ENCODE measurements around the gene MCOLN3. TPM values are rescaled to one million over a fixed set of nuclear protein-coding genes. Genes with fewer than 3 reads are reported as not detected.

Gene MCOLN3
- 1.9 and 3.0 TPM in 2 replicates for total RNA-seq (2014; rRNA removed)
- polyA plus RNA-seq (2012) = 0.49 TPM

GRCh38 chr1:85048296-85049064 lies at the start of gene MCOLN3:
TSS of gene MCOLN3 (minus strand) at chr1:85048500. CDS start at chr1:85045360, 3,140 bp downstream.
- no peak for DNase-seq (ENCODE audit: low read depth)

DNA sequence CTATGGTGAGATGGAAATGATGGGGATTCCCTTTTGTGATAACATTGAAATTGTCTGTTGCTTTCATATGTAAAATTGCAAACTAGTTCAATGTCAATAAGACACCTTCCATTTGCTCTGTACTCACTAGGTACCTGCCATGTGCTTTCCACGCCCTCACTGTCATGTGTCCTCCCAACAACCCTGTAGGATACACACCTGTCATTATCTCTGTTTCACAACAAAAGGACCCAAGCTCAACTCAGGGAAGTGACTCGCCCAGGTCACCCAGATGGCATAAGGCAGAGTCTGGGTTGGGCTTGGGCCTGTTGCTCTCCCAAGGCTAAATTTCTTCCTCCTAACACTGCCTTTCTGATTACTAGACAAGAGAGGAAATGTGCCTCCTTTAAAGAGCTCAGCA lies 45.3 kb upstream of the MCOLN3 start:
- no peak for DNase-seq (ENCODE audit: low read depth)

DNA sequence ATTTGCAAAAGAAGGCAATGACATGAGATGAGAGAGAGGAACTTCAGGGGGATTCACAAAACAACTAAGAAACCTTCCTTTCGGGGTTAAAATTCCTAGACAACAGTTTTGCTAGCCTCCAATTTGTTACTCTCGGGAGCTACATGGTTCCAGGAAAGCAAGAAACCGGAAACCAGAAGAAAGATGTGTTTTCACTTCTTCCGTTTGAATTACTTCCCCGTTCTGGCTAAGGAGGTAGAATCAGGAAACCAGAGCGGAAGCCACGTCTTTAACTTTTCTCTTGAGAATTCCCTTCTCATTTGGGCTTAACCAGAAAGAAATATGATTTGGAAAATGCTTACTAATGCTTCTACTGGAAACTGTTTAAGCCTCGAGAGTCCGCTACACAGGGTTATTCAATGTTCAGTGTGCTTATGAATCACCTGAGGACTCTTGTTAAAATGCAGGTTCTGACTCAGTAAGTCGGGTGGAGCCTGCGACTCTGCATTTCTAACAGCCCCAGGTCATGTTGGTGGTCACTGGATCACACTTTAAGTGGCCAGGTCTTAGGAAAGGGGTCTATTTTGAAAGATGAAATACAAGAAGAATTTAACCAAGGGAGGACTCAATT lies 43.5 kb upstream of the MCOLN3 start:
- peak; percentile 13 for DNase-seq (ENCODE audit: low read depth)

- DNase-seq (ENCODE audit: low read depth) = no peak
These were observed 41.9 kb upstream of the MCOLN3 start for GRCh38 chr1:85090225-85090624.

GRCh38 chr1:85089203-85089602 lies 40.9 kb upstream of the MCOLN3 start:
- DNase-seq (ENCODE audit: low read depth) = no peak

DNA sequence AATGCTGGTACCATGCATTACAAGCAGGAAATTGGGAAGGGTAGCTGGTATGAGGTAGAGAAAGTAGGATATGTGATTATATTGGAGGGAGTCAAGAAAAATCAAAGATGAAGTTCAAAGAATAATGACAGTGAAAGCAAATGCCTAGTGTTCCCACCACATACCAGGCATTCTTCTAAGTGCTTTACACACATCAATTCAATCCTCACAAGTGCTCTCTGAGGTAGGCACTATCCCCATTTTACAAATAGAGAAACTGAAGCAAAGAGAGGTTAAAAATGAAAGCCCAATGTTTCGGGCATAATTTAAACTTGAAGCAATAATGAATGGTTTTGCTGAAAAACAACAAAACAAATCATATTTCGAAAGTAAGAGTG lies 40.1 kb upstream of the MCOLN3 start:
- DNase-seq (ENCODE audit: low read depth) = no peak

GRCh38 chr1:85087659-85088407 lies 39.5 kb upstream of the MCOLN3 start:
- peak; percentile 40 for DNase-seq (ENCODE audit: low read depth)

DNA sequence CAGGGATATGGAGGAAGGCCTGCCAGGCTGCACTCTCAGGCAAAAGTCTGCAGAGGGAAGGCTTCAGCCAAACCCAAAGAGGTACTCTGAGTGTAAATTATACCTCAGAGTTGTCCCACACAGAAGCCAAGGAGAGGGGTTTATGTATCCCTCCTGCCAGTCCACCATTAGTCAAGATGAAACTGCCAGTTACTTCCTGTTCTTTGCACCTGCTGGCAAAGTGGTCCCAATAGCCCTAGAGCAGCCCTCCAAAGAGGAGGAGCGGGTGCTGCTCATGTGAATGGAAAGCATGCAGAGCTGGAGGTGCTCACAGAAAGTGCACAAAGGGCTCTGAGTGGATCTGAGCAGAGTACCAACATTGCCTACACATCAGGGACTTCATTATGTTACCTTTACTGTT lies 37.1 kb upstream of the MCOLN3 start:
- DNase-seq (ENCODE audit: low read depth) = no peak

GRCh38 chr1:85078903-85079302 lies 30.6 kb upstream of the MCOLN3 start:
- peak; percentile 50 for DNase-seq (ENCODE audit: low read depth)

GRCh38 chr1:85074365-85074964 lies 26.2 kb upstream of the MCOLN3 start:
- DNase-seq (ENCODE audit: low read depth) = no peak

GRCh38 chr1:85070972-85071492 lies 22.7 kb upstream of the MCOLN3 start:
- DNase-seq (ENCODE audit: low read depth) = no peak

DNA sequence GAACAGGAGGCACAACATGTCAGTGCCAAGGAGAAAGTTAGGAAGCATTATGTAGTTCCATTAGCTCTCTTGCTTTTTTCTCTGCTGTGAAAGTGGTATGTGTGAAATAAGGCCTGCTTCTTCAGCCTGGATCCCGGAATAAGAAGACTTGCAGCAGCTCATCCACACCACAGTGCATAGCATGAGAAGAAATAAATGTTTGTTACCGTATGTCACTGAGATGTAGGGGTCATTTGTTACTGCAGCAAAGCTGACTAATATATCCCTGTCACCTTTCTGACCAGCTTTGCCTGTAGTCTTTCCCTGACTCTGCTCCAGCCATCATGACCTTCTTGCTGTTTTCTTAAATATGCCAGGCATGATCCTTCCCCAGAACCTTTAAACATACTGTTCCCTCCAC lies 20.5 kb upstream of the MCOLN3 start:
- no peak for DNase-seq (ENCODE audit: low read depth)

DNA sequence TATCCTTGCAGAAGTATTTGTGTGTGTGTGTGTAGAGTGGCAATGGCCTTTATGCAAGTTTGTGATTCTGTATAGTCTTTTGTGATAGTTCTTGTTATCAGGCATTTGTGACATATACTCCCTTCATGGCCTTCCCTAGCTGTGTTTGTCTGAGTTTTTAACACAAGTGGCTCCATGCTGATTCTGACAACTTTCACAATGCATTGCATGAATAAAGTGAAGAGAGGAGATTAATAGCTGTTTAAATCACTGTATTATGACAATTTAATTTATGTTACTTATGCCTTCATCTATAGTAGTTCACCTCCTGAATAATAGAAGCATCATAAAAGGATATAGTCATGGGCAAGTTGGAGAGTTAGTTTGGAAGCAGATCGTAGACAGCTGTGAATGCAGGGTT lies 17.2 kb upstream of the MCOLN3 start:
- DNase-seq (ENCODE audit: low read depth) = no peak

- DNase-seq (ENCODE audit: low read depth) = no peak
These were observed 14.2 kb upstream of the MCOLN3 start for GRCh38 chr1:85062425-85063026.

DNA sequence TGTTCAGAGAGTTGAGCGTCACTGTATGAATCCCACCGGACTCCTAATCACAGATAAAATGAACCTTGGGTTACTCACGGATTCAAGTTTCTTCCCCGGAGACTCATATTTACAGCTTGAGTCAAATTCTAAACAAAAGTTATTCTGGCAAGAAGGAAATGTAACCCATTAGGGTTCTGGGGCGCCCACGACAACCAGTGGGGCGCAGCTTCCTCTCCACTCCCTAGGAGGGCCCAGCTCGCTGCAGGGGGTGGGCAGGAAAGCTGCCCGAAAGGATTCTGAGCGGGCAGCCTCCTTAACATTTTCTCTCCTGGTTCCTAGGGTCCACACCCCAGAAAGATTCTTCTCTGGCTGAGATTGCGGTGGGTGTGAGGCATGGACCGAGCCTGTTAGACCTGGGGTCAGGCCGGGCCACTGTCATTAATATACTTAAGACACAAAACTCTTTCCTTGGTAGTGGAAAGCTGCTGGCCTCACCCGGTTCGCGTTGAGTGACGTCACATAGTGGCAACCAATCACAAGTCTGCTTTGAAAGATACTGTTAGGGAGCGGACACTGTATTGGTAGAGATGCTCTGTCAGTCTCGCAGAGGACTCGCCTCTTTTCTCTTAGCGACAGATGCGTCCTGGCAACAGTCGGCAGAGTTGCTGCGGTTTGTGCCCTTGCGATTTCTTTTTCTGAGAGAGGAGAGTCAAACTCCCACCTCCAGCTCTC lies 13.6 kb upstream of the MCOLN3 start:
- DNase-seq (ENCODE audit: low read depth) = peak; percentile 98

DNA sequence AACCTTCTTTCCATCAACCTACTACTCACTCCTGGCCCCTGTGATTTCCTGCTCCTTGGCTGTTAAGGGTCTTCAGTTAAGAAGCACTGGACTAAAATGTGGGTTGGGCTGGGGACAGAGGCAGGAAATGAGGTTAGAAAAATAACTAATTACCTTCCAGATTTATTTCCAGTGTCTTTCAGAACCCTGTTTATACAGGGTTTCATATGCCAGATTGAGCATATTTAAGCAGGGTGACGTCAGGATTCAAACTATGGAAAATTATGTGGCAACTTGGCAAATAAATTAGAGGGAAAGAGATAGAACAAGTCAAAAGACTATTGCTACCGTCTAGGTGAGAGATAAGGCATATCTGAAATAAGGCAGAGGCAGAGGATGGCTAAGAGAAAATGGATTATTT lies 11.7 kb upstream of the MCOLN3 start:
- no peak for DNase-seq (ENCODE audit: low read depth)

DNA sequence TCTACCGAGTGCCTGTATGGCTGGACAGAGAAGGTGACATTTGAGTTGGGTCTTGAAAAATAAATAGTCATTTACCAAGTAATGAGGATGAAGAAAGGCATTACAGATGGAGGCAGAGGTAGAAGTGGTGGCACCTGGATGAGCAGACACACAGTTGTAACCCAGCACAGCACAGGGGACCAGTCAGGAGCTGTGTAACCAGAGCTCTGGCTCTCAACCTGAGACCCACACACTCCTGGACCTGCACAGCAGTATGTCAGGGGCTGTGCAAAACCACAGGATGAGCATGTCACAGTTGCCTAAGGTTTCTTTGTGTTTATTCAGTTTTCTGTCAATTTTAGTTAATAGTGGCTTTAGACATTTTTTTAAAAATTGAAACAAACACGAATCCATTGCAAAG lies 11.3 kb upstream of the MCOLN3 start:
- no peak for DNase-seq (ENCODE audit: low read depth)

DNA sequence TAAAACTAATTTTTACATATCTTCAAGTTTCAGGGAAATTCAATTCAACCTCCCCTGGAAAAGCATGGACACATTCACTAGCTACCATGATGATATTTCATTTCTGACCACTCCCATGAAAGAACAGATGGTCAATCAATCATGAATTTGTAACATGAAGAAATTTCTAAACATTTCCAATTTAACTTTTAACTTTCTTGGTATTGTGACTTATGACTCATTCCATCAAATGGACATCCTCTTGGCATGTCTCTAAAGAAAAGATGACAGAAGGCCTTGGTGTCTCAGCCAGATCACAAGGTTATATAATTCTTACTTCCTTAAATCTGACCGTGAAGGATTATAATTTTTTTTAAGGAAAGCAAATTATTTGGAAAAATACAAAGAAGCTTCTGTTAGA lies 10.5 kb upstream of the MCOLN3 start:
- peak; percentile 64 for DNase-seq (ENCODE audit: low read depth)

- DNase-seq (ENCODE audit: low read depth) = peak; percentile 11
These were observed 10.0 kb upstream of the MCOLN3 start for GRCh38 chr1:85058311-85058710.

GRCh38 chr1:85054664-85055063 lies 6.4 kb upstream of the MCOLN3 start:
- DNase-seq (ENCODE audit: low read depth) = no peak

DNA sequence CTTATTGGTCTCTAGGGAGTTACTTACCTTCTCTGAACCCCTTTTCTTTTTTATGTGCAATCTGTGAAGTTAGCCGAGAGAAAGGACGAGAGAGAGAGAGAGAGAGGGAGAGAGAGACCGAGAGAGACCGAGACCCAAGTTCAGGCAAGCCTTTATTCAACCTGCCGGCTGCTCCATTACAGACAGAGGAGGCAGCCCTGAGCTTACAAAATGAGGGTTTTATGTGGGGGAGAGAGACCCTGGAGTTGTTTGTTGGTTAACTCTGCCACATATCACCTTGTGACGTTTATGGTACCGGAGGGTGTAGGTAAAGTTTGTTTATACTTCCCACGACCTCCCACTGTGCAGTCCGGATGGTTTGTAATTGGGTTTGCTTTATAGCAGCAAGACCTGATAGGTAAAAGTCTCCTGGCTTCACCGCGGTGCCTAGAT lies 1.5 kb upstream of the MCOLN3 start:
- DNase-seq (ENCODE audit: low read depth) = no peak

Measured in LHCN-M2 (cell line).